HCT116 (cell line): Measurements from ENCODE around the gene CNTNAP2. TPM values are rescaled to one million over a fixed set of nuclear protein-coding genes. Genes with fewer than 3 reads are reported as not detected.

Experiments used
- ATAC-seq: fragments of 200-7000 bp; cut with Tn5 transposase; 2 replicates; pipeline ENCODE4 v1.9.1; 2020; ENCODE audit warnings: mild to moderate bottlenecking, moderate library complexity
- BruUV-seq: library from RNA; stranded (reverse); fragments of 400-500 nt; replicated peaks from 2 replicates; lab custom pipeline; 2021; lab: Mats Ljungman, UMichigan
- CTCF ChIA-PET: fragments of 300-600 bp; sonication (Branson Sonifier 250); formaldehyde crosslinking; loops from one replicate; lab custom pipeline; 2021; ENCODE audit warnings: antibody characterized with exemption; lab: Charles Lee
- POLR2A ChIA-PET: fragments of 300-600, 350-600 bp; sonication (Branson Sonifier 250); formaldehyde crosslinking; loops from one replicate; lab custom pipeline; 2021; ENCODE audit warnings: antibody characterized with exemption; lab: Charles Lee
- RAD21 ChIA-PET, 2 experiments: fragments of 300-600 bp; sonication (Branson Sonifier 250); formaldehyde crosslinking; loops; one replicate each; lab custom pipeline; 2023; ENCODE audit warnings: low total read pairs in 2 of 2; ENCODE audit not compliant: uncharacterized antibody in 2 of 2, unreplicated experiment in 2 of 2, low non-redundant PET in 1 of 2; lab: Charles Lee
- DNase-seq: peaks from one replicate; pipeline ENCODE4 v3.0.0-alpha.2; 2010; ENCODE audit warnings: low read depth, low spot score
- H2AFZ ChIP-seq: fragments of 200-600 bp; shearing (Covaris generic), sonication (generic); 2 replicates; pipeline ENCODE4 v1.6.1; 2017; ENCODE audit warnings: low read depth, mixed run types, mixed read lengths, antibody characterized with exemption, low read length; ENCODE audit not compliant: poor library complexity, severe bottlenecking
- H3K27ac ChIP-seq: 2 replicates; pipeline ENCODE4 v1.5.1; 2012; ENCODE audit warnings: low read depth, low read length
- H3K27me3 ChIP-seq: fragments of 200-600 bp; sonication (generic); 2 replicates; pipeline ENCODE4 v1.6.1; 2016; ENCODE audit warnings: mixed run types, low read length, mixed read lengths; ENCODE audit not compliant: insufficient read depth
- H3K36me3 ChIP-seq, 2 experiments: fragments of 200-500 bp in 1 of 2; fragments of 200-600 bp in 1 of 2; sonication (Bioruptor generic) in 1 of 2; sonication (generic) in 1 of 2; 2 replicates each; pipeline versions ENCODE4 v1.5.1 to v1.6.1; 2014 to 2016; ENCODE audit warnings: low read length in 2 of 2, inconsistent platforms in 1 of 2, mixed read lengths in 1 of 2, mixed run types in 1 of 2; ENCODE audit not compliant: insufficient read depth in 2 of 2, control insufficient read depth in 1 of 2
- H3K4me1 ChIP-seq, 2 experiments: fragments of 200-600 bp in 1 of 2; sonication (generic) in 1 of 2; 2 replicates each; pipeline versions ENCODE4 v1.5.1 to v1.6.1; 2012 to 2017; ENCODE audit warnings: low read length in 2 of 2, inconsistent platforms in 1 of 2, mild to moderate bottlenecking in 1 of 2, mixed read lengths in 1 of 2, mixed run types in 1 of 2, moderate library complexity in 1 of 2; ENCODE audit not compliant: insufficient read depth in 2 of 2, control insufficient read depth in 1 of 2
- H3K4me2 ChIP-seq: fragments of 200-600 bp; sonication (generic); 2 replicates; pipeline ENCODE4 v1.6.1; 2017; ENCODE audit warnings: mixed run types, low read length, mixed read lengths
- H3K4me3 ChIP-seq, 2 experiments: fragments of 200-600 bp in 1 of 2; sonication (generic) in 1 of 2; replicated peaks in 1 of 2; 2 replicates each; pipeline ENCODE4 v1.5.1; 2011 to 2016; ENCODE audit warnings: low read length in 2 of 2, control low read depth in 1 of 2, low read depth in 1 of 2, mild to moderate bottlenecking in 1 of 2, mixed read lengths in 1 of 2, mixed run types in 1 of 2
- H3K79me2 ChIP-seq: fragments of 200-600 bp; sonication (generic); 2 replicates; pipeline ENCODE4 v1.6.1; 2017; ENCODE audit warnings: mild to moderate bottlenecking, mixed run types, low read length, moderate library complexity, mixed read lengths; ENCODE audit not compliant: insufficient read depth
- H3K9ac ChIP-seq: fragments of 200-600 bp; sonication (generic); 2 replicates; pipeline ENCODE4 v1.6.1; 2016; ENCODE audit warnings: low read length, mixed read lengths
- H3K9me2 ChIP-seq: fragments of 200-600 bp; sonication (generic), shearing (Covaris generic); 2 replicates; pipeline ENCODE4 v1.6.1; 2017; ENCODE audit warnings: mixed run types, mild to moderate bottlenecking, moderate library complexity; ENCODE audit not compliant: insufficient read depth
- H3K9me3 ChIP-seq, 2 experiments: fragments of 200-500 bp in 1 of 2; fragments of 200-600 bp in 1 of 2; sonication (Bioruptor generic) in 1 of 2; sonication (generic) in 1 of 2; 2 replicates each; pipeline ENCODE4 v1.6.1; 2014 to 2017; ENCODE audit warnings: low read length in 2 of 2, mixed read lengths in 2 of 2, inconsistent platforms in 1 of 2, low read depth in 1 of 2, mild to moderate bottlenecking in 1 of 2, mixed run types in 1 of 2, moderate library complexity in 1 of 2; ENCODE audit not compliant: control insufficient read depth in 1 of 2, insufficient read depth in 1 of 2
- H4K20me1 ChIP-seq: fragments of 200-600 bp; sonication (generic), shearing (Covaris generic); 2 replicates; pipeline ENCODE4 v1.6.1; 2017; ENCODE audit warnings: mixed run types, mild to moderate bottlenecking, moderate library complexity; ENCODE audit not compliant: insufficient read depth
- ATF3 ChIP-seq: IDR thresholded peaks from 2 replicates; pipeline ENCODE4 v1.6.1; 2012
- EZH2 ChIP-seq: fragments of 200-600 bp; sonication (generic); IDR thresholded peaks from 2 replicates; pipeline ENCODE4 v1.6.1; 2017; ENCODE audit warnings: antibody characterized with exemption, mixed run types
- EZH2phosphoT487 ChIP-seq: fragments of 200-600 bp; IDR thresholded peaks from 2 replicates; pipeline ENCODE4 v1.6.1; 2018; ENCODE audit warnings: antibody characterized with exemption, borderline replicate concordance
- JUND ChIP-seq: IDR thresholded peaks from 2 replicates; pipeline ENCODE4 v1.6.1; 2012
- REST ChIP-seq: IDR thresholded peaks from 2 replicates; pipeline ENCODE4 v1.6.1; 2012; ENCODE audit warnings: low read depth
- ZNF274 ChIP-seq: fragments of 200-500 bp; sonication (Bioruptor generic); IDR thresholded peaks from 2 replicates; pipeline ENCODE4 v1.6.1; 2014; ENCODE audit warnings: mild to moderate bottlenecking, low read depth, low read length, inconsistent platforms
- intact Hi-C: fragments of 100-400 bp; cut with micrococcal nuclease; formaldehyde crosslinking; loops from 2 replicates; pipeline ENCODE4 v1.10.0; 2022
- total RNA-seq: library from RNA; stranded (reverse); gene quantifications from one replicate; pipeline ENCODE4 v1.2.1, GENCODE V29; 2021; ENCODE audit not compliant: unreplicated experiment
- TF ChIP-seq, protein P1 (sequence below), 3 experiments: fragments of 200-600 bp in 1 of 3; sonication (generic) in 1 of 3; IDR thresholded peaks in 2 of 3; conservative IDR thresholded peaks in 1 of 3; 2 replicates each; pipeline ENCODE4 v1.5.1; 2012 to 2017; ENCODE audit warnings: low read depth in 2 of 3, low read length in 2 of 3, antibody characterized with exemption in 1 of 3, borderline replicate concordance in 1 of 3, control low read depth in 1 of 3, mild to moderate bottlenecking in 1 of 3, mixed read lengths in 1 of 3, mixed run types in 1 of 3, moderate library complexity in 1 of 3; ENCODE audit not compliant: insufficient read depth in 1 of 3
- TF ChIP-seq, protein P2 (sequence below): IDR thresholded peaks from 2 replicates; pipeline ENCODE4 v1.6.1; 2012

The CNTNAP2 gene
- total RNA-seq, 1 experiment from 2014 or later: 0.37 TPM

GRCh38 chr7:148434181-148434757 is 2317.7 kb downstream of the CNTNAP2 start:
- Histone ChIP-seq H3K9me3 (no peaks in the 10 kb centered on the region), H3K27me3 (no peaks in the 10 kb centered on the region), H3K4me3 (no peak overlapping the region), H3K79me2 (no peaks in the 10 kb centered on the region), H3K4me2 (no peak overlapping the region), H3K9ac (no peak overlapping the region), H3K9me2 (no peaks in the 10 kb centered on the region), H4K20me1 (no peaks in the 10 kb centered on the region), H3K27ac (no peak overlapping the region), H3K36me3 (no peaks in the 10 kb centered on the region), H2AFZ (no peak overlapping the region), H3K4me1 (no peaks in the 10 kb centered on the region)
- ATAC-seq (no peak), DNase-seq (no peak)
- intact Hi-C loops: no loop called here
- RAD21 ChIA-PET: no interaction called here
- BruUV-seq: no TSS peak
- CTCF ChIA-PET: no interaction called here
- no peak for TF ChIP-seq EZH2
- TF ChIP-seq JUND: no peak
- TF ChIP-seq, protein P1, sequence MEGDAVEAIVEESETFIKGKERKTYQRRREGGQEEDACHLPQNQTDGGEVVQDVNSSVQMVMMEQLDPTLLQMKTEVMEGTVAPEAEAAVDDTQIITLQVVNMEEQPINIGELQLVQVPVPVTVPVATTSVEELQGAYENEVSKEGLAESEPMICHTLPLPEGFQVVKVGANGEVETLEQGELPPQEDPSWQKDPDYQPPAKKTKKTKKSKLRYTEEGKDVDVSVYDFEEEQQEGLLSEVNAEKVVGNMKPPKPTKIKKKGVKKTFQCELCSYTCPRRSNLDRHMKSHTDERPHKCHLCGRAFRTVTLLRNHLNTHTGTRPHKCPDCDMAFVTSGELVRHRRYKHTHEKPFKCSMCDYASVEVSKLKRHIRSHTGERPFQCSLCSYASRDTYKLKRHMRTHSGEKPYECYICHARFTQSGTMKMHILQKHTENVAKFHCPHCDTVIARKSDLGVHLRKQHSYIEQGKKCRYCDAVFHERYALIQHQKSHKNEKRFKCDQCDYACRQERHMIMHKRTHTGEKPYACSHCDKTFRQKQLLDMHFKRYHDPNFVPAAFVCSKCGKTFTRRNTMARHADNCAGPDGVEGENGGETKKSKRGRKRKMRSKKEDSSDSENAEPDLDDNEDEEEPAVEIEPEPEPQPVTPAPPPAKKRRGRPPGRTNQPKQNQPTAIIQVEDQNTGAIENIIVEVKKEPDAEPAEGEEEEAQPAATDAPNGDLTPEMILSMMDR (IDR thresholded peaks at IDR 0.05 in 2 of 3, conservative IDR thresholded peaks at IDR 0.05 in 1 of 3; ENCODE audit: borderline replicate concordance in 1 of 3, insufficient read depth in 1 of 3, low read depth in 2 of 3, low read length in 2 of 3): no peak
- no peak for TF ChIP-seq REST
- TF ChIP-seq, protein P2, sequence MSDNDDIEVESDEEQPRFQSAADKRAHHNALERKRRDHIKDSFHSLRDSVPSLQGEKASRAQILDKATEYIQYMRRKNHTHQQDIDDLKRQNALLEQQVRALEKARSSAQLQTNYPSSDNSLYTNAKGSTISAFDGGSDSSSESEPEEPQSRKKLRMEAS: no peak
- TF ChIP-seq ZNF274: no peak
- TF ChIP-seq ATF3: no peak
- no peak for TF ChIP-seq EZH2phosphoT487
- POLR2A ChIA-PET: no interaction called here
